ENCODE results near the gene SLC43A1. TPM values are rescaled to one million over a fixed set of nuclear protein-coding genes. Genes with fewer than 3 reads are reported as not detected.

The SLC43A1 gene
- total and polyA plus RNA-seq, 3 experiments from 2014 or later: 23.5 to 25.3 (median 24.2) TPM

DNA sequence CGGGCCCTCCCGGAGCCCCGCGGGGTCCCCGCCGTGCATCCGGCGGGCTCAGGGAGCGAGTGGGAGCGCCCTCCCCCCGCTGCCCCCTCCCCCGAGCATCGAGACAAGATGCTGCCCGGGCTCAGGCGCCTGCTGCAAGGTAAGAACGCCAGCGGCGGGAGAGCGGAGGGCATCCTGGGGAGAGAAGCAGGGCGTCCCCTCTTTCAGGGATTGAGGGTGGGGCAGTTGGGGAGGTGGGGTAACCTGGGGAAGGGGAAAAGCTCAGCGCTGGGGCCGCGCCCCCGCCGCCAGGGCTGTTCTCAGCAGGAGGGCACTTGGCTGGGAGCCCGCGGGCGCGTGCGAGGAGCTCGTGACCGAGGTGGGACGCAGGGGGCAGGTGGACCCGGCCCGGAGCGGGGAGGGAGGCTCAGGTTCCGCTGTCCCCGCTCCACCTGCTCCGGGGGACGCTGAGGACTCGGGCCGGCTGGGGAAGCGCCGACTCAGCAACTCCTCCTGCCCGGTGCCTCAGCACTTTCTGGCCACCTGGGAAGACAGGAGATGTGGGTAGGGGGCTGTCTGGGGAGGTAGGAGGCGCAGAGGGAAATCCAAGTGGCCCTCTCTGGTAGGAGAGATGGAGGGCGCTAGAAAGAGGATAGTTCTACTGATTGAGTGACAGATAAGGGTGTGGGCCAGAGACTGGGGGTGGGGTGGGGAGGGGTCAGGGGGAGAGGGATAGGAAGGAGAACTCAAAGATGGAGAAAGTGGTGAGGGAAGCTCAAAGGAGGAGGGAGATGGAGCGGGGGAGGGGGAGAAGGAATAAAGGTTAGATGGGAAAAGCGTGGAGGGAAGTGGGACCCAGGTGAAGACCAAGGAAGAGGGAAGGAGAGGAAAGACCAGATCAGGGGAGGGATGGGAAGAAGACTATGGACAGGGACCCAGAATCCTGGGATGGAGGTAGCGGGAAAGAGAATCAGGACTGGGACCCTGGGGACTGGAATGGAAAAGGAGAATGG is 54.4 kb downstream of the SLC43A1 start:
- Mint-ChIP-seq H3K27ac (no peak overlapping the region), H3K36me3 (peaks cover 0 to 2% (median 0%) of the 10 kb centered on the region in 3 donors), H3K4me3 (peak overlapping the region in 6 of 7 donors; percentile 23 to 63 (median 44)), H3K27me3 (peaks cover 29 to 31% of the 10 kb centered on the region in 2 donors), H3K9me3 (no peaks in the 10 kb centered on the region), H3K4me1 (peaks cover 28 to 43% (median 34%) of the 10 kb centered on the region in 3 donors)
- peak in 2 of 5 donors; percentile 16 to 52 for DNase-seq
- no peak overlapping the region for H3K4me3 ChIP-seq (ENCODE audit: low read length)
- H3K27me3 ChIP-seq (ENCODE audit: insufficient read depth, low read length, poor library complexity, severe bottlenecking): peaks cover 27% of the 10 kb centered on the region
- POLR2A ChIA-PET: interaction anchor here (1.4 kb wide), 1 partner anchor 12 kb away, joined by 4 read pairs; no protein-coding TSS in a partner anchor
- peaks cover 29% of the 10 kb centered on the region for H3K4me1 ChIP-seq (ENCODE audit: insufficient read depth, low read length)
- no peaks in the 10 kb centered on the region for H3K9me3 ChIP-seq (ENCODE audit: low read length)
- no peak overlapping the region for H3K27ac ChIP-seq (ENCODE audit: low read depth, low read length)
- CTCF ChIA-PET: interaction anchor here (1.1 to 8.4 kb wide), 7 partner anchors 10 to 180 kb away, joined by 3 to 151 read pairs (median 54); partner anchors contain the start of genes SLC43A1 and TIMM10
- H3K36me3 ChIP-seq (ENCODE audit: insufficient read depth, low read length): no peaks in the 10 kb centered on the region

DNA sequence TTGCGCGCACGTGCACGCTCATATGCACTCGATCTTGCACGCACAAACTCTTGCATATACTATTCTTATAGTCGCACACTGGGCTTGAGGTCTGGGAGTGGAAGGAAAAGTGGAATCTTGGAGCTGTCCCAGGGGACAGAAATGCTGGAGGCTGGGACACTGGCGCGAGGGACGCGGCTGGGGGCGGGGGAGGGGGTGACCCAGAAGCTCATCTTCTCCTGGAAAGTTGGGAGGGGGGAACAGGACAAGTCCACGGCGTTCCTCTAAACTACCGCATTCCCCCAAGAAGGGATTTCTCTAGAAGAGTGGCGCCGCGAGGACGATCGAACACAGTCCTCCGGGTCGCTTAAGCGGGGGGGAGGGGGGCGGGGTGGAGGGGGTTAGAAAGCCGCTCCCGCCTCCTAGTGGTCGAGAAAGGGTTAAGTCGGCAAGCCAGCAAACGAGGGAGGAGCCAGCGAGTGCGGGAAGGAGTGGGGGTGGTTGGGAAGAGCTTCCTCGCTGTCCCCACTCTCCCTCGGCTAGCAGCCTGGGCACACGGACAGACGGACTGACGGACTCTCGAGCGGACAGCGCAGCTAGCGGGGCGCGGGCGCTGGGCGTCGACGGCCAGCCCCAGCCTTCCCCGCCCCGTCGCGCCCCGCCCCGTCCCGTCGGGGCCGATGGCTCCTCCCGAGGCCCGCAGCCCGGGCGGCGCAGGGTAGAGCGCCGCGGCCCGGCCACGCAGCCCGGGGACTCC is 55.3 kb downstream of the SLC43A1 start, which contains the start of gene RTN4RL2:
RTN4RL2 (plus strand) TSS at position 507 of the 736 bp plus-strand sequence. CDS start 338 bp downstream, outside the sequence.
- peaks cover 0 to 2% (median 0%) of the 10 kb centered on the region in 3 donors for H3K36me3 Mint-ChIP-seq
- H3K27me3 ChIP-seq (ENCODE audit: insufficient read depth, low read length, poor library complexity, severe bottlenecking): peaks cover 27% of the 10 kb centered on the region
- no peaks in the 10 kb centered on the region for H3K36me3 ChIP-seq (ENCODE audit: insufficient read depth, low read length)
- peak within 1 kb of the TSS; percentile 71 for H3K4me3 ChIP-seq (ENCODE audit: low read length)
- H3K9me3 Mint-ChIP-seq: no peaks in the 10 kb centered on the region
- CTCF ChIA-PET: interaction anchor here (0.6 to 8.4 kb wide), 9 partner anchors 11 to 181 kb away, joined by 3 to 151 read pairs (median 4); partner anchors contain the start of genes SLC43A1 and TIMM10
- H3K9me3 ChIP-seq (ENCODE audit: low read length): no peaks in the 10 kb centered on the region
- POLR2A ChIA-PET: interaction anchor here (0.6 to 1.4 kb wide), 3 partner anchors 13 to 135 kb away, joined by 3 to 4 read pairs (median 3); no protein-coding TSS in a partner anchor
- peaks cover 28 to 43% (median 34%) of the 10 kb centered on the region in 3 donors for H3K4me1 Mint-ChIP-seq
- peak within 1 kb of the TSS; percentile 69 to 90 (median 84) for H3K4me3 Mint-ChIP-seq
- peak in 3 of 5 donors; percentile 12 to 18 (median 16) for DNase-seq
- H3K4me1 ChIP-seq (ENCODE audit: insufficient read depth, low read length): peaks cover 29% of the 10 kb centered on the region
- H3K27ac ChIP-seq (ENCODE audit: low read depth, low read length): no peak within 1 kb of the TSS
- peaks cover 29 to 34% of the 10 kb centered on the region in 2 donors for H3K27me3 Mint-ChIP-seq
- peak within 1 kb of the TSS in 6 of 8 donors; percentile 5 to 66 (median 47) for H3K27ac Mint-ChIP-seq

DNA sequence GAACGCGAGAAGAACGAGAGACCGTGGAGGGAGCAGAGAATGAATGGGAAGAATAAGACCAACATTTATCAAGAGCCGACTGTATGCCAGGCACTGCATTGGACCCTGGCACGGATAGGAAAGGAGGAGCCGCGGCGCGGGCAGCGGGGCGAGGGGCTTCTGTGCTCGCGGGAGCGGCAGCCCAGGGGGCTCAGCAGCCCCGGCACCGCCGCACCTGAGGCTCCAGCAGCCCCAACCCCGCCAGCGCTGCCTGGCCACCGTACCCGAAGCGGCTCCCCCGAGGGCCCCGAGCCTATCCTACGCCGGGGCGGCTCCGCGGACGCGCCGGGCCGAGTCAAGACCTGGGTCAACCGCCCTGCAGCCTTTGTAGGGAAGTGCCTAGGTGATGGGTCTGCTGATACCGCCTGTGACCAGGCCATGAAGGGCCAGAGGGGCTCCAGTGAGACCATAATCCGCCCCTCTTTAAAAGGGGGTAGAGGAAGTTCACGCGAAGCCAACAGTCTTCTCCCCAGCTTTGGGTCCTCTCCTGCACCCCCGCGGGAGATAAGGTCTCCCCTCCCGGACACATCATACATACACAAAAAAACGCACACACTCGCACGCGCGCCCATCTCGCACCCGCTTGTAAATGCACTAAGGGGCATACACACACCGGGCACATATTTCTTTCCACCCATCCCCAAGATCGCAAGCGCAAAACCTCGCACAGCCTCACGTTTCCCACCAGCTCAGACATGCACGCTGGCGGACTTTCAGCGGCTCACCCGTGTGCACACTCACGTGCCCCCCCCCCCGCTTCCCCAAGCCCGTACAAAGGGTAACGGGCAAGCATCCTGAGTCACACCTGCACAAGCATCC is 56.1 kb downstream of the SLC43A1 start:
- H3K4me1 ChIP-seq (ENCODE audit: insufficient read depth, low read length): peaks cover 29% of the 10 kb centered on the region
- H3K27ac Mint-ChIP-seq: peak overlapping the region in 7 of 8 donors; percentile 18 to 87 (median 81)

DNA sequence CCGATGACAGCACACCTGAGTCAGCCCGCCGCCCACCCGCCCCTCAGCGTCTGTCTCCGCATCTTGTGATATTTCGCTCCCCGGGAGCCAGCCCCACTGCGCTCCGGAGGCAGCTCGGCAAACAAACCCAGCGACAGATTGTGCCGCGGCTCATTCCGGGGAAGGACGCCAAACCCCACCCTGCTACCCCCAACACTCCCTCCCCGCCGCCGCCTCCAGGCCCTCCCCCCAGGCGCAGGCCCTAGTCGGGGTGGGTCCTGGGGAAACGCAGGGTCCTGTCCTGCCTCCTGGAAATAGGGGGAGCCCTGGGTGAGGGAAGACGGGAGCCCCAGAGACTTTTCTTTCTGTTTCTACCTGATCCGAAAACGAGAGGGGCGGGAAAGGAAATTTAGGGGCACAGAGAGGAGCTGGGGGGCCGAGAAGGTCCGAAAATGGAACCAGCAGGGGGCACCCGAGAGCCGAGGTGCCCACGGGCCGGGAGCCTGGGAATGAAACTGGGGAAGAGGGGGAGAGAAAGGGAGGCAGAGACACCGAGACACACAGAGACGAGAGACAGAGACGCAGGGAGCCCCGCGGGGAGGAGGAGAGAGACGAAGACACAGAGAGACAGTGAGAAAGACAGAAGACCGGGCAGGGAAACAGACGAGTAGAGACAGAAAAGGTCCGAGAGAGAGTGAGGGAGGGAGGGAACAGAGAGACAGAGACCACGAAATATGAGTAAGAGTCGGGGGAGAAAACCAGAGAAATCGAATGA is 56.9 kb downstream of the SLC43A1 start:
- DNase-seq: peak; percentile 37 to 60 (median 43)
- peak overlapping the region; percentile 71 for H3K4me3 ChIP-seq (ENCODE audit: low read length)
- CTCF ChIA-PET: interaction anchor here (0.7 to 8.4 kb wide), 33 partner anchors 10 to 342 kb away, joined by 3 to 151 read pairs (median 7); partner anchors contain the start of genes SLC43A1, SLC43A3 and TIMM10
- H3K9me3 ChIP-seq (ENCODE audit: low read length): no peaks in the 10 kb centered on the region
- Mint-ChIP-seq H3K4me1 (peaks cover 28 to 43% (median 34%) of the 10 kb centered on the region in 3 donors), H3K36me3 (peaks cover 0 to 2% (median 0%) of the 10 kb centered on the region in 3 donors), H3K27ac (peak overlapping the region in 5 of 8 donors; percentile 18 to 87 (median 84)), H3K4me3 (peak overlapping the region; percentile 80 to 94 (median 90)), H3K9me3 (no peaks in the 10 kb centered on the region), H3K27me3 (peaks cover 29 to 35% of the 10 kb centered on the region in 2 donors)
- peaks cover 27% of the 10 kb centered on the region for H3K27me3 ChIP-seq (ENCODE audit: insufficient read depth, low read length, poor library complexity, severe bottlenecking)
- H3K27ac ChIP-seq (ENCODE audit: low read depth, low read length): no peak overlapping the region
- POLR2A ChIA-PET: interaction anchor here (0.8 to 1.5 kb wide), 4 partner anchors 18 to 116 kb away, joined by 3 to 9 read pairs (median 5); no protein-coding TSS in a partner anchor
- H3K4me1 ChIP-seq (ENCODE audit: insufficient read depth, low read length): peaks cover 29% of the 10 kb centered on the region
- no peaks in the 10 kb centered on the region for H3K36me3 ChIP-seq (ENCODE audit: insufficient read depth, low read length)

More for the DNA sequence above, 56.1 kb downstream of the SLC43A1 start:
- Mint-ChIP-seq H3K9me3 (no peaks in the 10 kb centered on the region), H3K36me3 (peaks cover 0 to 2% (median 0%) of the 10 kb centered on the region in 3 donors), H3K27me3 (peaks cover 29 to 35% of the 10 kb centered on the region in 2 donors), H3K4me3 (peak overlapping the region; percentile 84 to 94 (median 90)), H3K4me1 (peaks cover 28 to 43% (median 34%) of the 10 kb centered on the region in 3 donors)
- Histone ChIP-seq H3K27ac (ENCODE audit: low read depth, low read length) (no peak overlapping the region), H3K9me3 (ENCODE audit: low read length) (no peaks in the 10 kb centered on the region), H3K36me3 (ENCODE audit: insufficient read depth, low read length) (no peaks in the 10 kb centered on the region), H3K4me3 (ENCODE audit: low read length) (peak overlapping the region; percentile 71), H3K27me3 (ENCODE audit: insufficient read depth, low read length, poor library complexity, severe bottlenecking) (peaks cover 27% of the 10 kb centered on the region)
- ChIA-PET POLR2A (interaction anchor here (0.6 to 1.5 kb wide), 4 partner anchors 14 to 68 kb away, joined by 3 to 9 read pairs (median 4); no protein-coding TSS in a partner anchor), CTCF (interaction anchor here (0.6 to 8.4 kb wide), 20 partner anchors 12 to 341 kb away, joined by 3 to 151 read pairs (median 6); partner anchors contain the start of genes SLC43A1, SLC43A3 and TIMM10)
- peak in 2 of 5 donors; percentile 26 to 51 for DNase-seq

DNA sequence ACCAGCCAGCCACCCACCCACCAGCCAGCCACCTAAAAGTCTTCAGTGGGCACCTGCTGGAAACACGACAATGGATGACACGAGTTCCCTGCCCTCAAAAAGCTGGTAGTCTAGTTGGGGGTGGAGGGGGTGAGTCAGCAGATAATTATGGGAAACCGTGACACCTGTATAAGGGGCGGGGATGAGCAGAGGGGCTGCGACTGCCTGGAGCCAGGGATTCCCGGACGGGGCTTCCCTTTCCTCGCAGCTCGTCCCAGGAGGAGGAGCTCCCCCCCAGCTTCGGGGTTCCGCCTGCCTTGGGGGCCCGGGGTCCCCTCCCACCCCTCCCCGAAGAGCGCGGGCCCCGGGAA is 57.5 kb downstream of the SLC43A1 start:
- no peaks in the 10 kb centered on the region for H3K36me3 ChIP-seq (ENCODE audit: insufficient read depth, low read length)
- H3K4me1 ChIP-seq (ENCODE audit: insufficient read depth, low read length): peaks cover 29% of the 10 kb centered on the region
- CTCF ChIA-PET: interaction anchor here (0.7 to 8.4 kb wide), 41 partner anchors 8 to 342 kb away, joined by 3 to 151 read pairs (median 5); partner anchors contain the start of genes SLC43A1, SLC43A3 and TIMM10
- no peaks in the 10 kb centered on the region for H3K9me3 Mint-ChIP-seq
- peak overlapping the region; percentile 72 to 88 (median 80) for H3K4me3 Mint-ChIP-seq
- H3K9me3 ChIP-seq (ENCODE audit: low read length): no peaks in the 10 kb centered on the region
- peaks cover 0 to 2% (median 0%) of the 10 kb centered on the region in 3 donors for H3K36me3 Mint-ChIP-seq
- no peak overlapping the region for H3K4me3 ChIP-seq (ENCODE audit: low read length)
- peaks cover 28 to 42% (median 32%) of the 10 kb centered on the region in 3 donors for H3K4me1 Mint-ChIP-seq
- peaks cover 29 to 35% of the 10 kb centered on the region in 2 donors for H3K27me3 Mint-ChIP-seq
- POLR2A ChIA-PET: interaction anchor here (0.8 to 1.5 kb wide), 5 partner anchors 19 to 116 kb away, joined by 3 to 9 read pairs (median 5); no protein-coding TSS in a partner anchor
- peak in 2 of 5 donors; percentile 8 to 52 for DNase-seq
- H3K27ac Mint-ChIP-seq: peak overlapping the region in 2 of 8 donors; percentile 48 to 60
- H3K27ac ChIP-seq (ENCODE audit: low read depth, low read length): no peak overlapping the region
- peaks cover 27% of the 10 kb centered on the region for H3K27me3 ChIP-seq (ENCODE audit: insufficient read depth, low read length, poor library complexity, severe bottlenecking)

DNA sequence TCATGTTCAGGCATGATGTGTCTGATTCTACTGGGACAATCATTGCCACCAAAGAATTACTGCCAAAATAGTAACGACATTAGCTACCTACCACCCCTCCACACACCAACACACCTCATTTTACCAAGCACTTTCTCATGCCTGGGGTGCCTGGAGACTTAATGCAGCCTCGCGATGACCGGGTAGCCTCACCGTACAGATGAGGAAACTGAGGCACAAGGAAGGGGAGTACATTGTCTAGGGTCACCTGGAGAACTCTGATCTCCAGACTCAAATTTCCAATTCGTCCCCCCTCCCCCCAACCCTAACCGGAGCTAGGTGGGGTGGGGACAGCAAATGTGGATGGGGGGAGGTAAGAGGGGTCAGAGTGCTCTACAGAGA is 57.9 kb downstream of the SLC43A1 start:
- H3K4me3 Mint-ChIP-seq: peak overlapping the region; percentile 72 to 88 (median 78)
- H3K27me3 Mint-ChIP-seq: peaks cover 26 to 35% of the 10 kb centered on the region in 2 donors
- H3K27me3 ChIP-seq (ENCODE audit: insufficient read depth, low read length, poor library complexity, severe bottlenecking): peaks cover 27% of the 10 kb centered on the region

More for the DNA sequence above, 57.9 kb downstream of the SLC43A1 start:
- no peaks in the 10 kb centered on the region for H3K36me3 ChIP-seq (ENCODE audit: insufficient read depth, low read length)
- peaks cover 29% of the 10 kb centered on the region for H3K4me1 ChIP-seq (ENCODE audit: insufficient read depth, low read length)
- peak in 1 of 5 donors; percentile 16 for DNase-seq
- H3K4me3 ChIP-seq (ENCODE audit: low read length): no peak overlapping the region
- no peaks in the 10 kb centered on the region for H3K9me3 ChIP-seq (ENCODE audit: low read length)
- H3K36me3 Mint-ChIP-seq: peaks cover 0 to 2% (median 0%) of the 10 kb centered on the region in 3 donors
- no peaks in the 10 kb centered on the region for H3K9me3 Mint-ChIP-seq
- peak overlapping the region in 6 of 8 donors; percentile 15 to 77 (median 54) for H3K27ac Mint-ChIP-seq
- POLR2A ChIA-PET: interaction anchor here (0.8 to 1.5 kb wide), 5 partner anchors 19 to 115 kb away, joined by 3 to 9 read pairs (median 5); no protein-coding TSS in a partner anchor
- H3K4me1 Mint-ChIP-seq: peaks cover 28 to 38% (median 28%) of the 10 kb centered on the region in 3 donors
- no peak overlapping the region for H3K27ac ChIP-seq (ENCODE audit: low read depth, low read length)
- CTCF ChIA-PET: interaction anchor here (0.9 to 8.4 kb wide), 40 partner anchors 8 to 343 kb away, joined by 3 to 151 read pairs (median 5); partner anchors contain the start of genes P2RX3, SLC43A1, SLC43A3 and TIMM10

Data from CD8-positive, alpha-beta memory T cell (primary cell).